HG03045 (cell line): ENCODE data around the gene KYAT1.
"Not testable (repeated sequence)": the region's sequence is repeated elsewhere in the genome, so short reads cannot be mapped to it uniquely, and the experiment has no call there.

Experiments used
- ATAC-seq: cut with Tn5 transposase; IDR thresholded peaks from one replicate; pipeline ENCODE4 v1.9.1; 2021; ENCODE audit warnings: mild to moderate bottlenecking, moderate library complexity; ENCODE audit not compliant: unreplicated experiment

Gene KYAT1

DNA sequence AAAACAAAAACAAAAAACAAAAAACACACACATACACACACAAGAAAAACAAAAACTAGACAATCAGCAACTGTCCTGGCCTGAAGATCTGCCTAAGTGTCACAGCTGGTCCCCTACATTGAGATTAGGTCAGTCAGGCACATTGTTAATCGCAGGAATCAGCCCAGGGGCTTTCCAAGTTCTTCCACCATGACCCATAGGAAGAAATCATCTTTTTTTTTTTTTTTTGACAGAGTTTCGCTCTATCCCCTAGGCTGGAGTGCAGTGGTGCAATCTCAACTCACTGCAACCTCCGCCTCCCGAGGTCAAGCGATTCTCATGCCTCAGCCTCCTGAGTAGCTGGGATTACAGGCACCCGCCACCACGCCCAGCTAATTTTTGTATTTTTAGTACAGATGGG, 38.6 kb downstream of the KYAT1 start:
- not testable (repeated sequence) for ATAC-seq

- no peak for ATAC-seq
Measured at GRCh38 chr9:128841694-128842492, 39.9 kb downstream of the KYAT1 start.

DNA sequence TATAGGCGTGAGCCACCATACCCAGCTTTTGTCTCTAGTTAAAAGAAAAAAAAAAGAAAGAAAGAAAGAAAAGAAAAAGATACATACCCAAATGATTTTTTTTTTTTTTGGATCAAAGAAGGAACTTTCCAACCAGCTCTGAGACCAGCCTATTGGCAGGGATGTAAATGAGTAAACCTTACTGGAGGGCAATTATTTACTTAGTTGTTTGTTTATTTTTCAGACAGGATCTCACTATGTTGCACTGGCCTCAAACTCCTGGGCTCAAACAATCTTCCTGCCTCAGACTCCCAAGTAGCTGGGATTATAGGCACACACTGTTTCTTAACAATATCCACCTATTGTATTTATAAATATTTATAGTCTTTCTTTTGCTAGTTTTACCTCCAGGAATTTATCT, 41.2 kb downstream of the KYAT1 start:
- no peak for ATAC-seq

DNA sequence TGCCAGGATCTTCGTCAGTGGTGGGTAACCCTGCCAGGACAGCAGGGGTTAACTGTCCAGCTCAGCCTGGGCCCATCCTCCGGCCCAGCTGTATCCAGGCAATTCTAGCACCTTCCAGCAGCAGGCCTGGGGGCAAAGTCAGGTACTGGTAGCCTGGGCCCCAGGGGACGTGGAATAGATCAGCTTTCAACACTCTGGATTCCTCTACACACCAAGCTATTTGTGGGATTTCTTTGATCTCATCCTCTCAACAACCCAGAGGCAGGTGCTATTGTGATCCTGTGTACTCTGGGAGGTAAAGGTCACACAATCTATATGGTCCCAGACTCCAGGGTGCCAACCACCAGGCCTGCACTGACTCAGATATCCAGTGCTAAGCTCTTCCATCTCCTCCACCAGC, 43.4 kb downstream of the KYAT1 start:
- ATAC-seq: no peak

GRCh38 chr9:128836509-128837145, 45.1 kb downstream of the KYAT1 start:
- ATAC-seq: no peak

- ATAC-seq: no peak
Measured at GRCh38 chr9:128835246-128836210, 46.2 kb downstream of the KYAT1 start.

- no peak for ATAC-seq
Measured at GRCh38 chr9:128833696-128834095, 48.1 kb downstream of the KYAT1 start.

DNA sequence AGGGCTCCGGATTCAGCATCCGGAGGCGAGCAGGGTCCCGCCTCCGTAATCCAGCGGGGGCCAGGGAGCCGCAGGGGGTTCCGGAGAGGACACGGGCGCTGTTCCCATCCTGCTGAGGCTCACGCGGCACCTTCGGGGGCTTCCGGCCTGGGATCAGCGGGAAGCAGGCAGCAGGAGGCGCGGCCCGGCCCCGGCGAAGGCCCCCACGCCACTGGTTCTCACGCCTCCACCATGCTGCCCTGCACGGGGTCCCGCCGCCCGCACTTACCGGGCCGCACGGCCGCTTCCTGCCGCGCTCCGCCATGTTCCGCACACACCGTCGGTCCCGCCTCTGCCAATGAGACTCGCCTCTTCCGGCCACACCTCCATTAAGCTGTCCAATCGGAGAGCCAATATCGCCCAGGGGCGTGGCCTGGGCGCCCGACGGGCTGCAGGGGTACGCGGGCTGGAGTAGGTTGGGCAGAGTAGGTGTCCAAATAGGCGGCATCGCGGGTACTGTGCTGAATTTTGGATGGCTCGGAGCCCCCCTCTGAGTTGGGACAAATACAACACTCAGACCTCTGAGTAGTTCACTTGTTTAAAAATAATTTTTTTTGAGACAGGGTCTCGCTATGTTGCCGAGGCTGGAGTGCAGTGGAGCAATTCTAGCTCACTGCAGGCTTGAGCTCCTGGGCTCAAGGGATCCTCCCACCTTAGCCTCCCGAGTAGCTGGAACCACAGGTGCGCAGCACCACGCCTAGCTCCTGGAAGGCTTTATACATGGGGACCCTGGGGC, 52.1 kb downstream of the KYAT1 start, which contains the start of gene SPOUT1:
TSS of gene SPOUT1 (minus strand) at position 318 of the 775 bp plus-strand sequence. CDS start at position 304, 14 bp downstream.
- ATAC-seq: peak; percentile 95

DNA sequence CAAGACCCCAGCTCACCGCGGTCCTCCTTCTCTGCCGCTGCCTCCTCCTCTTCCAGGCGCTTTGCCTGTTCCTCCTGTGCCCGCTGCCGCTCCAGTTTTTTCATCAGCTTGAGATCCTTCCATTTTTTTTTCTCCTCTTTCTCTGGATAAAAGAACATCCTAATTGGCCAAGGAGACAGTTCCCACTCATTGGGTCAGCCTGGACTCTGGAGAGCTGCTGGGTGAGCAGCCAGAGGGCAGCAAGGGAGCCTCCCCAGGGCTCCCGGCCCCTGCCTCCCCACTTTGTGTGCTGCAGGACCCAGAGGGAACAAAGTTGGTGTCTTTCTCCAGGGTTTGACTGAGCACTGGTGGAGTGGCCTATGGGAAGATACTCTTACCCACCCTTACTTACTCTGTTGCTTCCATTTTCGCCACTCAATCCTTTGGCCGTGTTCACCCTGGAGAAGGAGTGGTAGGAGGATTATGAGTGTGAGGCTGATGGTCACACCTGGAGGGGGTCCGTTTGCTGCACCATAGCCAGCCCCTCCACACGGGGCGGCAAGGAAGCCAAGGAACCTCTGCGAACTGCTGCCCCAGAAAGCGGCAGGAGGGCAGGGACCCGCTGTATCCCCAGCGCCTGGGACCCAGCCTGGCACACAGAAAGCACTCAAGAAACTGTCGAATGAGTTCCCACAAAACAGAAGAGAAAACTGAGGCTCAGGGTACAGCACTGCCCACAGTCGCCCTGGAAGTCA, 52.9 kb downstream of the KYAT1 start:
- no peak for ATAC-seq

DNA sequence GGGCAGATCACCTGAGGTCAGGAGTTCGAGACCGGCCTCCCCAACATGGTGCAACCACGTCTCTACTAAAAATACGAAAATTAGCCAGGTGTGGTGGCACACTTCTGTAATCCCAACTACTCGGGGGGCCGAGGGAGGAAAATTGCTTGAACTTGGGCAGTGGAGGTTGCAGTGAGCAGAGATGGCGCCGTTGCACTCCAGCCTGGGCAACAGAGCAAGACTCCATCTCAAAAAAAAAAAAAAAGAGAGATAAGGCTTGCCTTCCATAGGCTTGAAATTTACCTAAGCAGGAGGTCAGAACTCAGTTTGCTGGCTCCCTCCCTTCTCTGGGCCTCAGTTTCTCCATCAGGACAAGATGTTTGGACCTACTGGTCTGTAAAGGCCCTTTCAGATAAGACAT, 53.5 kb downstream of the KYAT1 start:
- no peak for ATAC-seq

GRCh38 chr9:128825923-128826700, 55.6 kb downstream of the KYAT1 start:
- ATAC-seq: no peak

- ATAC-seq: no peak
Measured at GRCh38 chr9:128824911-128825310, 56.8 kb downstream of the KYAT1 start.

DNA sequence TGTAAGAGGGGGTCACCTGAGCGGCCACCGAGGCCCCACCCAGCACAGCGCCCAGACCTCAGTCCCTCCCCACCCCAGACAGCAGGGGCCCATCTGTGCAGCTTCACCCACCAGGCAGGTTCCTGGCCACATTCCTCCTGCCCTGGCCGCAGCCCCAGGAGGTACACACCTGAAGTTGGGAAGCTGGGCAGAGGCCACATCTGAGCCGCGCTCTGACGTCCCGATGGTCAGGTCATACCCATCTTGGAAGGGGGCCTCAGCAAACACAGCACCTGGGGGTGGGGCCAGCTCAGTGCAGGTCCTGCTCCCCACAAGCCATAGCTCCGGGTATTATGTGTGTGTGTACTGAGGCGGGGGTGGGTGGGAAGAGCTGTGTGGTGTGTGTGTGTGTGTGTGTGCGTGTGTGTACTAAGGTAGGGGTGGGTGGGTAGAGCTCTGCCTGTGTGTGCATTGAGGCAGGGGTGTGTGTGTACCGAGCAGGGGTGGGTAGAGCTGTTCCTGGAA, 57.8 kb downstream of the KYAT1 start:
- no peak for ATAC-seq

- no peak for ATAC-seq
Measured at GRCh38 chr9:128823362-128823902, 58.3 kb downstream of the KYAT1 start.

DNA sequence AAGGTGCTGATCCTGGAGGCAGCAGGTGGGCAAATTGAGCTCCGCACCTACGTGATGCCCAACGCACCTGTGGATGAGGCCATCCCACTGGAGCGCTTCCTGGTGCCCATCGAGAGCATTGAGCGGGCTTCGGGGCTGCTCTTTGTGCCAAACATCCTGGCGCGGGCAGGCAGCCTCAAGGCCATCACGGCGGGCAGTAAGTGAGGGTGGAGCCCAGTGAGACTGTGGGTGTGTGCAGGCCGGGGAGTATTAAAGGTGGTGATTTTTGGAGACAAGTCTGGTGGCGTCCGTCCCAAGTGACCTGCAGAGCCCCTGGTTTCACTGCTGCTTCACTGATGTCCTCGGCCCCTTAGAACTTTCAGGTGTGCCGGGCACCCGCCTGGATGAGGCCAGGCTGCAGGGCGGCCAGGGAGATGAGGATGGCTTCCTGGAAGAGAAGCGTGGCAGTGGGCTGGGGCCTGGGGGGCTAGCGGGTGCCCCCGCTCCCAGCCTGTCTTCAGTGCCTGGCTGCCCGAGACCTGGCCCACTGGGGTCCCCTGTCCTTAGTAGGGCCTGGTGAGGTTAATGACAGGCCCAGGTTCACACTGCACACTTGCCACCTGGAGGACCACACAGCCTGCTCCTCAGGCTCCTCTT, 59.2 kb downstream of the KYAT1 start:
- ATAC-seq: no peak

- no peak for ATAC-seq
Measured at GRCh38 chr9:128821584-128822406, 60.0 kb downstream of the KYAT1 start.
